MM.1S (cell line): ENCODE measurements around the gene MTFR2.

Source experiments
- DNase-seq: peaks from one replicate; pipeline ENCODE4 v3.0.0-alpha.2; 2015
- H2AFZ ChIP-seq: fragments of 300-600 bp; sonication (generic); 2 replicates; pipeline ENCODE4 v1.6.0; 2016; ENCODE audit warnings: antibody characterized with exemption, low read length
- H3F3A ChIP-seq: fragments of 300-600 bp; sonication (generic); 2 replicates; pipeline ENCODE4 v1.6.1; 2016; ENCODE audit warnings: mild to moderate bottlenecking, antibody characterized with exemption, low read length, moderate library complexity, mixed read lengths; ENCODE audit not compliant: insufficient read depth
- H3K27ac ChIP-seq: fragments of 300-600 bp; sonication (generic); 2 replicates; pipeline ENCODE4 v1.5.1; 2016; ENCODE audit warnings: mild to moderate bottlenecking, low read length
- H3K27me3 ChIP-seq: fragments of 300-600 bp; sonication (generic); replicated peaks from 2 replicates; pipeline ENCODE4 v1.6.0; 2016; ENCODE audit warnings: low read length; ENCODE audit not compliant: insufficient read depth
- H3K36me3 ChIP-seq: fragments of 300-600 bp; sonication (generic); replicated peaks from 2 replicates; pipeline ENCODE4 v1.6.1; 2016; ENCODE audit warnings: mild to moderate bottlenecking, low read length, mixed read lengths; ENCODE audit not compliant: insufficient read depth
- H3K4me1 ChIP-seq: fragments of 300-600 bp; sonication (generic); 2 replicates; pipeline ENCODE4 v1.6.1; 2016; ENCODE audit warnings: low read length, mixed read lengths
- H3K4me2 ChIP-seq: fragments of 300-600 bp; sonication (generic); 2 replicates; pipeline ENCODE4 v1.6.0; 2016; ENCODE audit warnings: low read depth, low read length
- H3K4me3 ChIP-seq: fragments of 300-600 bp; sonication (generic); 2 replicates; pipeline ENCODE4 v1.5.1; 2016; ENCODE audit warnings: low read length, mixed read lengths
- H3K79me2 ChIP-seq: fragments of 300-600 bp; sonication (generic); 2 replicates; pipeline ENCODE4 v1.6.1; 2016; ENCODE audit warnings: mixed run types, low read length, mixed read lengths
- H3K9ac ChIP-seq: fragments of 300-600 bp; sonication (generic); 2 replicates; pipeline ENCODE4 v1.6.1; 2016; ENCODE audit warnings: low read length, mixed read lengths
- H3K9me2 ChIP-seq: fragments of 300-600 bp; sonication (generic); replicated peaks from 2 replicates; pipeline ENCODE4 v1.6.1; 2016; ENCODE audit warnings: mild to moderate bottlenecking, low read length, mixed read lengths; ENCODE audit not compliant: insufficient read depth
- H3K9me3 ChIP-seq: fragments of 300-600 bp; sonication (generic); replicated peaks from 2 replicates; pipeline ENCODE4 v1.6.1; 2016; ENCODE audit warnings: mild to moderate bottlenecking, low read length, mixed read lengths; ENCODE audit not compliant: insufficient read depth
- H4K20me1 ChIP-seq: fragments of 300-600 bp; sonication (generic); 2 replicates; pipeline ENCODE4 v1.6.1; 2016; ENCODE audit warnings: mild to moderate bottlenecking, low read length, moderate library complexity, mixed read lengths; ENCODE audit not compliant: insufficient read depth
- CTCF ChIP-seq: fragments of 300-600 bp; sonication (generic); IDR thresholded peaks from 2 replicates; pipeline ENCODE4 v1.5.1; 2016; ENCODE audit warnings: antibody characterized with exemption, low read length, mixed read lengths
- EZH2 ChIP-seq: fragments of 300-600 bp; sonication (generic); optimal IDR thresholded peaks from 2 replicates; pipeline ENCODE3; 2017; ENCODE audit warnings: low read depth, mild to moderate bottlenecking, antibody characterized with exemption, low read length, mixed read lengths
- EZH2phosphoT487 ChIP-seq: fragments of 300-600 bp; sonication (generic); IDR thresholded peaks from 2 replicates; pipeline ENCODE4 v1.6.1; 2018; ENCODE audit warnings: antibody characterized with exemption, low read length

The MTFR2 gene

GRCh38 chr6:136216503-136217401 is 33.4 kb downstream of the MTFR2 start:
- no peak overlapping the region for H3K27ac ChIP-seq
- H3K27me3 ChIP-seq = no peaks in the 10 kb centered on the region
- no peak overlapping the region for H3K9ac ChIP-seq
- DNase-seq = no peak
- H3K9me3 ChIP-seq = no peaks in the 10 kb centered on the region
- H3F3A ChIP-seq = no peaks in the 10 kb centered on the region
- H3K79me2 ChIP-seq = no peaks in the 10 kb centered on the region
- no peaks in the 10 kb centered on the region for H3K9me2 ChIP-seq
- no peaks in the 10 kb centered on the region for H3K36me3 ChIP-seq
- no peak overlapping the region for H3K4me3 ChIP-seq
- no peak overlapping the region for H3K4me2 ChIP-seq
- no peaks in the 10 kb centered on the region for H4K20me1 ChIP-seq
- no peak overlapping the region for H2AFZ ChIP-seq
- TF ChIP-seq EZH2 = no peak
- no peak for TF ChIP-seq CTCF
- no peaks in the 10 kb centered on the region for H3K4me1 ChIP-seq

- Histone ChIP-seq H3K9me3 (no peaks in the 10 kb centered on the region), H3K79me2 (no peaks in the 10 kb centered on the region), H3K4me1 (no peaks in the 10 kb centered on the region), H3K27me3 (no peaks in the 10 kb centered on the region), H2AFZ (no peak overlapping the region), H3K36me3 (no peaks in the 10 kb centered on the region), H3K4me2 (no peak overlapping the region), H3K9me2 (no peaks in the 10 kb centered on the region), H4K20me1 (no peaks in the 10 kb centered on the region), H3K4me3 (no peak overlapping the region), H3K27ac (no peak overlapping the region), H3F3A (no peaks in the 10 kb centered on the region), H3K9ac (no peak overlapping the region)
- TF ChIP-seq EZH2phosphoT487 = no peak
- TF ChIP-seq CTCF = no peak
- TF ChIP-seq EZH2 = no peak
- DNase-seq = no peak
These were observed 36.3 kb downstream of the MTFR2 start for GRCh38 chr6:136213853-136214252.

DNA sequence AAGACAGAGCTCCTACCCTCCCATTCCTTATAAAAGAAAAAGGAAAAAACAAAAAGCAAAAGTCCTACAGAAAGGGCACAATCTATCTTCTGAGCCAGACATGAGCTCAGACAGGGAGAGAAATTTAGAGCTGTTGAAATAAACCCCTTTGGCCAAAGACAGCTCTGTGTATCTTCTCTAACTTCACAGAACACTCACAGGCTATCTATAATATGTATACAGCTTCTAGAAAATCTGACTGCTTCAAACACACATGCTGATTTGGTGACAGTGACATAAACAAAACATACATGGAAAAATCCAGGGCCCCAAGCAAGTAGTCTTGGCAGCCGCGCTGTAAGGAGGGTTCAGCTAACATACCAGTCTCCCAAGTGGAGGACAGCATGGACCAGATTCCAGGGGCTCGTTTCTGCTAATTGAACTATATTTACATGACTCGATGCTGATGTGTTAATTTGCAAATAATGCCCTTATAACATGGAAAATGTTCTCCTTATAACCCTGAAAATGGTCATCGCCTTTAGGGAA is 37.0 kb downstream of the MTFR2 start:
- TF ChIP-seq EZH2 (no peak), CTCF (no peak)
- Histone ChIP-seq H2AFZ (no peak overlapping the region), H3K4me3 (no peak overlapping the region), H3K79me2 (no peaks in the 10 kb centered on the region), H3K27ac (no peak overlapping the region), H4K20me1 (no peaks in the 10 kb centered on the region), H3K27me3 (no peaks in the 10 kb centered on the region), H3K9me3 (no peaks in the 10 kb centered on the region), H3K36me3 (no peaks in the 10 kb centered on the region), H3F3A (no peaks in the 10 kb centered on the region), H3K9ac (no peak overlapping the region), H3K4me1 (no peaks in the 10 kb centered on the region), H3K4me2 (no peak overlapping the region), H3K9me2 (no peaks in the 10 kb centered on the region)
- no peak for DNase-seq
